H1 (cell line): ENCODE data around the gene TEX264. TPM values are rescaled to one million over a fixed set of nuclear protein-coding genes. Genes with fewer than 3 reads are reported as not detected.

ENCODE experiments used
- ASH2L ChIP-seq: fragments of 200-600, 300-600 bp; sonication (generic); IDR thresholded peaks from one replicate; pipeline ENCODE4 v1.7.1; 2017; ENCODE audit warnings: low read length
- BACH1 ChIP-seq: IDR thresholded peaks from 2 replicates; pipeline ENCODE4 v1.6.1; 2012; ENCODE audit warnings: low read length, improper control_type of control experiment
- CBX5 ChIP-seq: fragments of 300-800, 300-1000 bp; sonication (generic); IDR thresholded peaks from 2 replicates; pipeline ENCODE4 v1.7.1; 2016; ENCODE audit warnings: antibody characterized with exemption, low read length, low read depth
- CEBPB ChIP-seq: IDR thresholded peaks from 2 replicates; pipeline ENCODE4 v1.6.1; 2012; ENCODE audit warnings: low read depth, low read length
- CHD2 ChIP-seq: IDR thresholded peaks from 2 replicates; pipeline ENCODE4 v1.6.1; 2012; ENCODE audit warnings: low read length, improper control_type of control experiment
- CTBP2 ChIP-seq: IDR thresholded peaks from 2 replicates; pipeline ENCODE4 v1.7.0; 2011; ENCODE audit warnings: borderline replicate concordance, mild to moderate bottlenecking, moderate library complexity, mixed read lengths, low read length; ENCODE audit not compliant: insufficient read depth, insufficient read length
- FOSL1 ChIP-seq: IDR thresholded peaks from 2 replicates; pipeline ENCODE4 v1.6.1; 2011; ENCODE audit warnings: mild to moderate bottlenecking, low read depth, low read length, moderate library complexity; ENCODE audit not compliant: insufficient read depth
- JUN ChIP-seq: IDR thresholded peaks from 2 replicates; pipeline ENCODE4 v1.6.1; 2011; ENCODE audit warnings: low read depth, mild to moderate bottlenecking, improper control_type of control experiment, low read length
- MAFK ChIP-seq: IDR thresholded peaks from 2 replicates; pipeline ENCODE4 v1.6.1; 2012; ENCODE audit warnings: low read depth, mild to moderate bottlenecking, improper control_type of control experiment, low read length
- NRF1 ChIP-seq: IDR thresholded peaks from 2 replicates; pipeline ENCODE4 v1.6.1; 2011; ENCODE audit warnings: mild to moderate bottlenecking, low read depth, low read length, improper control_type of control experiment
- PHF8 ChIP-seq: fragments of 200-600 bp; sonication (generic); conservative IDR thresholded peaks from 2 replicates; pipeline ENCODE4 v1.7.1; 2012; ENCODE audit warnings: low read depth, mild to moderate bottlenecking, inconsistent platforms, low read length, moderate library complexity
- POLR2A ChIP-seq, 2 experiments: IDR thresholded peaks; 1 replicate in 1 of 2; 2 replicates in 1 of 2; pipeline ENCODE4 v1.6.1; 2011; ENCODE audit warnings: low read depth in 2 of 2, low read length in 2 of 2, mild to moderate bottlenecking in 2 of 2; ENCODE audit errors: control extremely low read depth in 1 of 2
- POLR2AphosphoS5 ChIP-seq: IDR thresholded peaks from 2 replicates; pipeline ENCODE4 v1.6.1; 2011; ENCODE audit warnings: low read depth, low read length
- RAD21 ChIP-seq, 2 experiments: IDR thresholded peaks in 1 of 2; conservative IDR thresholded peaks in 1 of 2; 2 replicates each; pipeline ENCODE4 v1.6.1; 2011; ENCODE audit warnings: low read depth in 2 of 2, low read length in 2 of 2, improper control_type of control experiment in 1 of 2, inconsistent platforms in 1 of 2, mild to moderate bottlenecking in 1 of 2, moderate library complexity in 1 of 2
- RBBP5 ChIP-seq: IDR thresholded peaks from 2 replicates; pipeline ENCODE4 v1.7.1; 2012; ENCODE audit warnings: low read depth, mild to moderate bottlenecking, inconsistent platforms, low read length, moderate library complexity, borderline replicate concordance
- RNF2 ChIP-seq: fragments of 200-900, 300-1000 bp; sonication (generic); IDR thresholded peaks from 2 replicates; pipeline ENCODE4 v1.7.1; 2016; ENCODE audit warnings: borderline replicate concordance, low read depth, mild to moderate bottlenecking, antibody characterized with exemption, low read length; ENCODE audit not compliant: poor library complexity, severe bottlenecking; ENCODE audit errors: missing control alignments
- SUZ12 ChIP-seq: fragments of 200-600 bp; sonication (generic); IDR thresholded peaks from 2 replicates; pipeline ENCODE4 v1.6.1; 2012; ENCODE audit warnings: mild to moderate bottlenecking, inconsistent platforms, low read length, moderate library complexity, mixed read lengths
- TAF1 ChIP-seq: IDR thresholded peaks from 2 replicates; pipeline ENCODE4 v1.6.1; 2011; ENCODE audit warnings: mild to moderate bottlenecking, low read depth, low read length
- TAF7 ChIP-seq: optimal IDR thresholded peaks from 2 replicates; pipeline ENCODE3; 2011; ENCODE audit warnings: low read depth, mild to moderate bottlenecking, inconsistent platforms, low read length, moderate library complexity, borderline replicate concordance
- YY1 ChIP-seq: IDR thresholded peaks from 2 replicates; pipeline ENCODE4 v1.6.1; 2011; ENCODE audit warnings: low read depth, mild to moderate bottlenecking, low read length
- polyA plus RNA-seq, 7 experiments: library from polyadenylated mRNA; depleted of rRNA in 3 of 7; stranded (reverse) in 5 of 7; unstranded in 2 of 7; fragments of >200 nt in 5 of 7; fragments of 200-250 nt in 2 of 7; gene quantifications; 1 replicate in 5 of 7; 2 replicates in 1 of 7; 4 replicates in 1 of 7; pipeline versions ENCODE4 v1.2.1 to v1.2.3, GENCODE V29; 2011 to 2013; ENCODE audit warnings: missing spikeins in 2 of 7, mixed read lengths in 2 of 7
- total RNA-seq: library from RNA; stranded (reverse); fragmentation: NEBNext Ultra II Directional; extraction: Animal tissue kit (Norgen Biotek cat#: 25700); gene quantifications from 2 replicates; pipeline ENCODE4 v1.2.1, GENCODE V29; 2021
- TF ChIP-seq, protein P1 (sequence below), 3 experiments: IDR thresholded peaks; 1 replicate in 2 of 3; 2 replicates in 1 of 3; pipeline versions ENCODE4 v1.5.1 to v1.6.1; 2011; ENCODE audit warnings: low read length in 3 of 3, mild to moderate bottlenecking in 3 of 3, inconsistent platforms in 2 of 3, low read depth in 1 of 3, moderate library complexity in 1 of 3; ENCODE audit not compliant: insufficient read depth in 1 of 3; ENCODE audit errors: control extremely low read depth in 1 of 3

Gene TEX264
- total and polyA plus RNA-seq, 2 of the 8 experiments (the other 6 are each of a cell fraction or from before 2014, with no cell fraction given): 11.2 to 35.6 TPM

GRCh38 chr3:51669241-51670052 lies 1.6 kb upstream of the TEX264 start (continued):
- TF ChIP-seq BACH1: no peak; the same call in 1 of the 2 replicates
- TF ChIP-seq, protein P1, sequence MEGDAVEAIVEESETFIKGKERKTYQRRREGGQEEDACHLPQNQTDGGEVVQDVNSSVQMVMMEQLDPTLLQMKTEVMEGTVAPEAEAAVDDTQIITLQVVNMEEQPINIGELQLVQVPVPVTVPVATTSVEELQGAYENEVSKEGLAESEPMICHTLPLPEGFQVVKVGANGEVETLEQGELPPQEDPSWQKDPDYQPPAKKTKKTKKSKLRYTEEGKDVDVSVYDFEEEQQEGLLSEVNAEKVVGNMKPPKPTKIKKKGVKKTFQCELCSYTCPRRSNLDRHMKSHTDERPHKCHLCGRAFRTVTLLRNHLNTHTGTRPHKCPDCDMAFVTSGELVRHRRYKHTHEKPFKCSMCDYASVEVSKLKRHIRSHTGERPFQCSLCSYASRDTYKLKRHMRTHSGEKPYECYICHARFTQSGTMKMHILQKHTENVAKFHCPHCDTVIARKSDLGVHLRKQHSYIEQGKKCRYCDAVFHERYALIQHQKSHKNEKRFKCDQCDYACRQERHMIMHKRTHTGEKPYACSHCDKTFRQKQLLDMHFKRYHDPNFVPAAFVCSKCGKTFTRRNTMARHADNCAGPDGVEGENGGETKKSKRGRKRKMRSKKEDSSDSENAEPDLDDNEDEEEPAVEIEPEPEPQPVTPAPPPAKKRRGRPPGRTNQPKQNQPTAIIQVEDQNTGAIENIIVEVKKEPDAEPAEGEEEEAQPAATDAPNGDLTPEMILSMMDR (IDR thresholded peaks at IDR 0.05; ENCODE audit: control extremely low read depth in 1 of 3, insufficient read depth in 1 of 3, low read depth in 1 of 3, low read length in 3 of 3): peak in 2 of 3 experiments; percentile 97 to 100; a peak in 3 of 4 replicates
- TF ChIP-seq CEBPB: 0 out of 2 replicates have a peak, but pooled peaks have one; percentile 29
- no peak for TF ChIP-seq CBX5
- no peak for TF ChIP-seq JUN
- TF ChIP-seq POLR2A (IDR thresholded peaks at IDR 0.05; ENCODE audit: control extremely low read depth in 1 of 2, low read depth in 2 of 2, low read length in 2 of 2): peak in 1 of 2 experiments; percentile 45; a peak in 2 of 3 replicates
- 0 out of 2 replicates have a peak, but pooled peaks have one; percentile 32 for TF ChIP-seq TAF1
- no peak for TF ChIP-seq ASH2L
- TF ChIP-seq RAD21 (IDR thresholded peaks at IDR 0.05 in 1 of 2, conservative IDR thresholded peaks at IDR 0.05 in 1 of 2; ENCODE audit: low read depth in 2 of 2, low read length in 2 of 2): peak; percentile 87
- TF ChIP-seq RBBP5: no peak
- TF ChIP-seq NRF1: no peak
- TF ChIP-seq SUZ12: no peak
- TF ChIP-seq CHD2: 0 out of 2 replicates have a peak, but pooled peaks have one; percentile 14
- TF ChIP-seq RNF2: no peak
- no peak for TF ChIP-seq MAFK
- TF ChIP-seq POLR2AphosphoS5: peak; percentile 50; the same call in 1 of the 2 replicates
- TF ChIP-seq CTBP2: no peak
- peak; percentile 65; the same call in 1 of the 2 replicates for TF ChIP-seq YY1
- TF ChIP-seq PHF8: no peak
- TF ChIP-seq FOSL1: no peak
- TF ChIP-seq TAF7: no peak
